OCI-LY3 (cell line): ENCODE measurements around the gene CLPTM1.

Experiments used
- H2AFZ ChIP-seq: fragments of 200-600, 300-600 bp; shearing (Covaris generic); 2 replicates; pipeline ENCODE4 v1.6.0; 2014; ENCODE audit warnings: antibody characterized with exemption, low read depth, low read length
- H3K27ac ChIP-seq: fragments of 200-600, 300-600 bp; sonication (generic); 2 replicates; pipeline ENCODE4 v1.5.1; 2014; ENCODE audit warnings: mild to moderate bottlenecking, low read length, moderate library complexity, mixed read lengths
- H3K27me3 ChIP-seq: fragments of 200-600, 300-600 bp; sonication (generic); 2 replicates; pipeline ENCODE4 v1.6.1; 2014; ENCODE audit warnings: low read depth, low read length, mixed read lengths
- H3K36me3 ChIP-seq: fragments of 200-600, 300-600 bp; sonication (generic); replicated peaks from 2 replicates; pipeline ENCODE3; 2014; ENCODE audit warnings: low read depth, low read length, mixed read lengths
- H3K4me1 ChIP-seq: fragments of 300-600, 200-600 bp; sonication (generic); 2 replicates; pipeline ENCODE4 v1.6.1; 2014; ENCODE audit warnings: low read length, mixed read lengths
- H3K4me2 ChIP-seq: fragments of 200-600, 300-600 bp; sonication (generic); 2 replicates; pipeline ENCODE4 v1.6.1; 2014; ENCODE audit warnings: low read length, mixed read lengths
- H3K4me3 ChIP-seq: fragments of 300-600, 200-600 bp; sonication (generic); 2 replicates; pipeline ENCODE4 v1.5.1; 2014; ENCODE audit warnings: antibody characterized with exemption, mild to moderate bottlenecking, low read length, moderate library complexity
- H3K79me2 ChIP-seq: fragments of 300-600, 200-600 bp; shearing (Covaris generic); 2 replicates; pipeline ENCODE4 v1.6.1; 2014; ENCODE audit warnings: mild to moderate bottlenecking, low read length, mixed read lengths
- H3K9ac ChIP-seq: fragments of 300-600, 200-600 bp; shearing (Covaris generic); 2 replicates; pipeline ENCODE4 v1.6.0; 2014; ENCODE audit warnings: mild to moderate bottlenecking, low read length, moderate library complexity
- H3K9me3 ChIP-seq: fragments of 200-600, 300-600 bp; shearing (Covaris generic); 2 replicates; pipeline ENCODE4 v1.6.1; 2014; ENCODE audit warnings: low read length, mixed read lengths; ENCODE audit not compliant: insufficient read depth
- H4K20me1 ChIP-seq: fragments of 200-600, 300-600 bp; sonication (generic); 2 replicates; pipeline ENCODE4 v1.6.1; 2016; ENCODE audit warnings: low read length, mixed read lengths; ENCODE audit not compliant: insufficient read depth
- CTCF ChIP-seq: fragments of 200-600, 300-600 bp; sonication (generic); IDR thresholded peaks from 2 replicates; pipeline ENCODE4 v1.5.1; 2014; ENCODE audit warnings: antibody characterized with exemption, low read length, low read depth
- EZH2phosphoT487 ChIP-seq: fragments of 200-600 bp; shearing (Covaris generic); IDR thresholded peaks from 2 replicates; pipeline ENCODE4 v1.6.1; 2018; ENCODE audit warnings: antibody characterized with exemption, mixed run types, low read depth

Gene CLPTM1

GRCh38 chr19:45032421-45032820 is 77.2 kb downstream of the CLPTM1 start:
- TF ChIP-seq CTCF = no peak
- TF ChIP-seq EZH2phosphoT487 = no peak
- peaks cover 56% of the 10 kb centered on the region for H3K36me3 ChIP-seq
- H4K20me1 ChIP-seq = no peaks in the 10 kb centered on the region
- H3K4me1 ChIP-seq = no peaks in the 10 kb centered on the region
- no peaks in the 10 kb centered on the region for H3K9me3 ChIP-seq
- H3K4me3 ChIP-seq = no peak overlapping the region
- H3K27ac ChIP-seq = no peak overlapping the region
- no peak overlapping the region for H3K9ac ChIP-seq
- no peaks in the 10 kb centered on the region for H3K27me3 ChIP-seq
- no peaks in the 10 kb centered on the region for H3K79me2 ChIP-seq
- no peak overlapping the region for H3K4me2 ChIP-seq
- no peak overlapping the region for H2AFZ ChIP-seq

- Histone ChIP-seq H4K20me1 (peaks cover 14% of the 10 kb centered on the region), H3K4me2 (no peak overlapping the region), H2AFZ (no peak overlapping the region), H3K27me3 (no peaks in the 10 kb centered on the region), H3K79me2 (peaks cover 19% of the 10 kb centered on the region), H3K4me1 (peaks cover 12% of the 10 kb centered on the region), H3K9me3 (no peaks in the 10 kb centered on the region), H3K4me3 (no peak overlapping the region), H3K27ac (no peak overlapping the region), H3K9ac (no peak overlapping the region), H3K36me3 (peaks cover 56% of the 10 kb centered on the region)
- TF ChIP-seq CTCF = no peak
- no peak for TF ChIP-seq EZH2phosphoT487
These were observed 80.6 kb downstream of the CLPTM1 start for GRCh38 chr19:45035755-45036154.

GRCh38 chr19:45037393-45038169 is 82.4 kb downstream of the CLPTM1 start:
- H3K4me1 ChIP-seq = peaks cover 12% of the 10 kb centered on the region
- peaks cover 56% of the 10 kb centered on the region for H3K36me3 ChIP-seq
- H3K79me2 ChIP-seq = peaks cover 35% of the 10 kb centered on the region
- no peak for TF ChIP-seq CTCF
- TF ChIP-seq EZH2phosphoT487 = no peak
- no peak overlapping the region for H3K9ac ChIP-seq
- no peak overlapping the region for H2AFZ ChIP-seq
- H3K4me2 ChIP-seq = no peak overlapping the region
- peaks cover 21% of the 10 kb centered on the region for H4K20me1 ChIP-seq
- H3K4me3 ChIP-seq = no peak overlapping the region
- no peaks in the 10 kb centered on the region for H3K9me3 ChIP-seq
- H3K27me3 ChIP-seq = no peaks in the 10 kb centered on the region
- no peak overlapping the region for H3K27ac ChIP-seq

GRCh38 chr19:45038931-45039893 is 84.0 kb downstream of the CLPTM1 start, which contains the start of gene CLASRP:
TSS of gene CLASRP (plus strand) at chr19:45039045. CDS start at chr19:45040213, 1,168 bp downstream.
- H3K27ac ChIP-seq = peak within 1 kb of the TSS; percentile 77
- H3K9ac ChIP-seq = peak within 1 kb of the TSS; percentile 91
- peaks cover 12% of the 10 kb centered on the region for H3K4me1 ChIP-seq
- peak within 1 kb of the TSS; percentile 92 for H3K4me2 ChIP-seq
- H2AFZ ChIP-seq = no peak within 1 kb of the TSS
- H3K9me3 ChIP-seq = no peaks in the 10 kb centered on the region
- no peaks in the 10 kb centered on the region for H3K27me3 ChIP-seq
- peaks cover 54% of the 10 kb centered on the region for H3K36me3 ChIP-seq
- peaks cover 40% of the 10 kb centered on the region for H3K79me2 ChIP-seq
- peaks cover 21% of the 10 kb centered on the region for H4K20me1 ChIP-seq
- peak within 1 kb of the TSS; percentile 89 for H3K4me3 ChIP-seq
- TF ChIP-seq CTCF = no peak
- no peak for TF ChIP-seq EZH2phosphoT487
